Epithelial cell of esophagus (primary cell): ENCODE results near the gene INPP4A.

Experiments used
- DNase-seq: peaks from one replicate; pipeline ENCODE4 v3.0.0; 2010; ENCODE audit warnings: low read depth
- H3K4me3 ChIP-seq: 2 replicates; pipeline ENCODE4 v1.5.1; 2011; ENCODE audit warnings: mild to moderate bottlenecking, low read length, control low read depth
- CTCF ChIP-seq: IDR thresholded peaks from 2 replicates; pipeline ENCODE4 v1.5.1; 2011; ENCODE audit warnings: low read depth, mild to moderate bottlenecking, low read length, control low read depth, inconsistent platforms; ENCODE audit not compliant: insufficient read depth; ENCODE audit errors: missing control alignments

Gene INPP4A

GRCh38 chr2:98561902-98562695 lies 117.4 kb downstream of the INPP4A start:
- no peak for TF ChIP-seq CTCF
- no peak overlapping the region for H3K4me3 ChIP-seq
- DNase-seq = no peak

GRCh38 chr2:98563394-98563793 lies 118.7 kb downstream of the INPP4A start:
- TF ChIP-seq CTCF = no peak
- no peak for DNase-seq
- H3K4me3 ChIP-seq = no peak overlapping the region

GRCh38 chr2:98564541-98565132 lies 120.0 kb downstream of the INPP4A start:
- H3K4me3 ChIP-seq = no peak overlapping the region
- TF ChIP-seq CTCF = no peak

GRCh38 chr2:98565286-98565860 lies 120.7 kb downstream of the INPP4A start:
- no peak overlapping the region for H3K4me3 ChIP-seq
- DNase-seq = no peak
- no peak for TF ChIP-seq CTCF

More at GRCh38 chr2:98564541-98565132, 120.0 kb downstream of the INPP4A start:
- DNase-seq = no peak

GRCh38 chr2:98565941-98566340 lies 121.3 kb downstream of the INPP4A start:
- no peak overlapping the region for H3K4me3 ChIP-seq
- TF ChIP-seq CTCF = no peak
- DNase-seq = no peak

GRCh38 chr2:98568161-98568956 lies 123.7 kb downstream of the INPP4A start:
- peak; percentile 63 for DNase-seq
- H3K4me3 ChIP-seq = no peak overlapping the region
- no peak for TF ChIP-seq CTCF
